Activated naive CD8-positive, alpha-beta T cell treated with anti-CD3 and anti-CD28 coated beads, Interleukin-2, amount 10 ng/mL, durations not matched to agents 7 days and 5 days (primary cell): Measurements from ENCODE around the gene SDF2. TPM values are rescaled to one million over a fixed set of nuclear protein-coding genes. Genes with fewer than 3 reads are reported as not detected.

Experiments
- ATAC-seq: fragments of 150-1000 bp; cut with Tn5 transposase; one replicate; pipeline ENCODE4 v1.10.0; 2021; ENCODE audit warnings: low read depth, moderate library complexity
- POLR2A ChIA-PET: fragments of 350-600 bp; sonication (Branson Sonifier 250); formaldehyde crosslinking; loops from one replicate; lab custom pipeline; 2021; ENCODE audit warnings: antibody characterized with exemption; lab: Charles Lee
- DNase-seq: peaks from one replicate; pipeline ENCODE4 v3.0.0; 2021
- H3K27ac Mint-ChIP-seq: one replicate; pipeline ENCODE4 v1.8.0; 2022; ENCODE audit warnings: mild to moderate bottlenecking, mixed read lengths
- H3K27me3 Mint-ChIP-seq: one replicate; pipeline ENCODE4 v1.8.0; 2022; ENCODE audit warnings: mild to moderate bottlenecking, moderate library complexity, mixed read lengths
- H3K36me3 Mint-ChIP-seq: one replicate; pipeline ENCODE4 v1.8.0; 2021; ENCODE audit warnings: mild to moderate bottlenecking, mixed read lengths
- H3K4me1 Mint-ChIP-seq: one replicate; pipeline ENCODE4 v1.8.0; 2021; ENCODE audit warnings: mixed read lengths
- H3K4me3 Mint-ChIP-seq: one replicate; pipeline ENCODE4 v1.8.0; 2022; ENCODE audit warnings: mild to moderate bottlenecking, moderate library complexity, mixed read lengths
- H3K9me3 Mint-ChIP-seq: one replicate; pipeline ENCODE4 v1.8.0; 2021; ENCODE audit warnings: mixed read lengths
- total RNA-seq, 2 experiments: library from RNA; stranded (reverse); gene quantifications; one replicate each; pipeline ENCODE4 v1.2.3, GENCODE V29; 2021

Gene SDF2
- total RNA-seq, 2 experiments from 2014 or later: 47.3 to 50.1 TPM

GRCh38 chr17:28643983-28644786, 17.5 kb downstream of the SDF2 start:
- no peaks in the 10 kb centered on the region for H3K9me3 Mint-ChIP-seq
- peak overlapping the region; percentile 97 for H3K4me3 Mint-ChIP-seq
- POLR2A ChIA-PET: interaction anchor here (0.5 to 6.6 kb wide), 16 partner anchors 10 to 373 kb away, joined by 3 to 74 read pairs (median 6); partner anchors contain the start of genes ALDOC, PHF12, PIGS and PROCA1
- H3K36me3 Mint-ChIP-seq: peaks cover 18% of the 10 kb centered on the region
- no peaks in the 10 kb centered on the region for H3K27me3 Mint-ChIP-seq
- peak; percentile 48 for DNase-seq
- peaks cover 30% of the 10 kb centered on the region for H3K4me1 Mint-ChIP-seq
- ATAC-seq: peak; percentile 1
- H3K27ac Mint-ChIP-seq: peak overlapping the region; percentile 89

GRCh38 chr17:28641579-28641978, 20.1 kb downstream of the SDF2 start:
- peaks cover 32% of the 10 kb centered on the region for H3K4me1 Mint-ChIP-seq
- H3K36me3 Mint-ChIP-seq: peaks cover 29% of the 10 kb centered on the region
- H3K9me3 Mint-ChIP-seq: no peaks in the 10 kb centered on the region
- H3K27me3 Mint-ChIP-seq: no peaks in the 10 kb centered on the region
- ATAC-seq (no peak), DNase-seq (no peak)
- H3K4me3 Mint-ChIP-seq: no peak overlapping the region
- POLR2A ChIA-PET: interaction anchor here (0.6 to 6.6 kb wide), 2 partner anchors 20 to 310 kb away, joined by 3 to 74 read pairs; partner anchors contain the start of genes PHF12, SDF2 and SUPT6H
- no peak overlapping the region for H3K27ac Mint-ChIP-seq

GRCh38 chr17:28635506-28635905, 26.2 kb downstream of the SDF2 start:
- POLR2A ChIA-PET: interaction anchor here (2.0 kb wide), 1 partner anchor 9 kb away, joined by 8 read pairs; the partner anchor contains the start of gene BLTP2
- DNase-seq: no peak
- Mint-ChIP-seq H3K4me3 (no peak overlapping the region), H3K27me3 (no peaks in the 10 kb centered on the region), H3K36me3 (peaks cover 41% of the 10 kb centered on the region), H3K27ac (no peak overlapping the region), H3K9me3 (no peaks in the 10 kb centered on the region), H3K4me1 (peaks cover 10% of the 10 kb centered on the region)
- ATAC-seq: no peak

- POLR2A ChIA-PET: interaction anchor here (0.8 to 2.0 kb wide), 3 partner anchors 10 to 75 kb away, joined by 3 to 8 read pairs (median 3); partner anchors contain the start of gene BLTP2
- Mint-ChIP-seq H3K4me3 (no peak overlapping the region), H3K36me3 (peaks cover 36% of the 10 kb centered on the region), H3K27ac (no peak overlapping the region), H3K9me3 (no peaks in the 10 kb centered on the region), H3K27me3 (no peaks in the 10 kb centered on the region), H3K4me1 (peaks cover 9% of the 10 kb centered on the region)
- no peak for ATAC-seq
- DNase-seq: no peak
Measured at GRCh38 chr17:28634206-28634865, 27.4 kb downstream of the SDF2 start.

- Mint-ChIP-seq H3K27ac (no peak overlapping the region), H3K4me3 (no peak overlapping the region), H3K9me3 (no peaks in the 10 kb centered on the region), H3K36me3 (peaks cover 26% of the 10 kb centered on the region), H3K27me3 (no peaks in the 10 kb centered on the region), H3K4me1 (no peaks in the 10 kb centered on the region)
- POLR2A ChIA-PET: no interaction called here
- no peak for ATAC-seq
- DNase-seq: no peak
Measured at GRCh38 chr17:28626818-28627217, 34.9 kb downstream of the SDF2 start.

GRCh38 chr17:28624148-28624547, 37.6 kb downstream of the SDF2 start:
- Mint-ChIP-seq H3K4me1 (no peaks in the 10 kb centered on the region), H3K36me3 (peaks cover 24% of the 10 kb centered on the region), H3K4me3 (no peak overlapping the region), H3K9me3 (no peaks in the 10 kb centered on the region), H3K27ac (no peak overlapping the region), H3K27me3 (no peaks in the 10 kb centered on the region)
- POLR2A ChIA-PET: no interaction called here
- ATAC-seq (no peak), DNase-seq (no peak)

- DNase-seq: no peak
- H3K36me3 Mint-ChIP-seq: peaks cover 25% of the 10 kb centered on the region
- no peaks in the 10 kb centered on the region for H3K27me3 Mint-ChIP-seq
- no peak overlapping the region for H3K27ac Mint-ChIP-seq
- H3K9me3 Mint-ChIP-seq: no peaks in the 10 kb centered on the region
- no peak for ATAC-seq
- H3K4me1 Mint-ChIP-seq: no peaks in the 10 kb centered on the region
- no peak overlapping the region for H3K4me3 Mint-ChIP-seq
- POLR2A ChIA-PET: no interaction called here
Measured at GRCh38 chr17:28623696-28624095, 38.0 kb downstream of the SDF2 start.

GRCh38 chr17:28622186-28622585, 39.5 kb downstream of the SDF2 start:
- Mint-ChIP-seq H3K4me3 (no peak overlapping the region), H3K36me3 (peaks cover 20% of the 10 kb centered on the region), H3K27me3 (no peaks in the 10 kb centered on the region), H3K9me3 (no peaks in the 10 kb centered on the region), H3K4me1 (no peaks in the 10 kb centered on the region), H3K27ac (no peak overlapping the region)
- POLR2A ChIA-PET: interaction anchor here (0.6 to 0.9 kb wide), 3 partner anchors 12 to 21 kb away, joined by 3 read pairs; no protein-coding TSS in a partner anchor
- ATAC-seq (no peak), DNase-seq (no peak)

- Mint-ChIP-seq H3K36me3 (peaks cover 23% of the 10 kb centered on the region), H3K27ac (no peak overlapping the region), H3K4me1 (no peaks in the 10 kb centered on the region), H3K27me3 (no peaks in the 10 kb centered on the region), H3K9me3 (no peaks in the 10 kb centered on the region), H3K4me3 (no peak overlapping the region)
- DNase-seq (no peak), ATAC-seq (no peak)
- POLR2A ChIA-PET: no interaction called here
Measured at GRCh38 chr17:28620010-28620409, 41.7 kb downstream of the SDF2 start.

GRCh38 chr17:28618464-28618863, 43.2 kb downstream of the SDF2 start:
- H3K4me3 Mint-ChIP-seq: no peak overlapping the region
- H3K27me3 Mint-ChIP-seq: no peaks in the 10 kb centered on the region
- no peaks in the 10 kb centered on the region for H3K4me1 Mint-ChIP-seq
- peaks cover 25% of the 10 kb centered on the region for H3K36me3 Mint-ChIP-seq
- H3K27ac Mint-ChIP-seq: no peak overlapping the region
- POLR2A ChIA-PET: no interaction called here
- DNase-seq (no peak), ATAC-seq (no peak)
- no peaks in the 10 kb centered on the region for H3K9me3 Mint-ChIP-seq

- peaks cover 2% of the 10 kb centered on the region for H3K4me1 Mint-ChIP-seq
- peaks cover 22% of the 10 kb centered on the region for H3K36me3 Mint-ChIP-seq
- no peak for DNase-seq
- H3K27me3 Mint-ChIP-seq: no peaks in the 10 kb centered on the region
- H3K27ac Mint-ChIP-seq: no peak overlapping the region
- no peak overlapping the region for H3K4me3 Mint-ChIP-seq
- no peaks in the 10 kb centered on the region for H3K9me3 Mint-ChIP-seq
- ATAC-seq: no peak
- POLR2A ChIA-PET: interaction anchor here (0.5 to 1.4 kb wide), 2 partner anchors 17 to 95 kb away, joined by 3 to 5 read pairs; partner anchors contain the start of gene PROCA1
Measured at GRCh38 chr17:28616281-28616680, 45.4 kb downstream of the SDF2 start.

- DNase-seq (no peak), ATAC-seq (no peak)
- Mint-ChIP-seq H3K4me1 (peaks cover 2% of the 10 kb centered on the region), H3K9me3 (no peaks in the 10 kb centered on the region), H3K36me3 (peaks cover 22% of the 10 kb centered on the region), H3K27me3 (no peaks in the 10 kb centered on the region), H3K27ac (no peak overlapping the region), H3K4me3 (no peak overlapping the region)
- POLR2A ChIA-PET: no interaction called here
Measured at GRCh38 chr17:28615260-28615940, 46.3 kb downstream of the SDF2 start.

- H3K27me3 Mint-ChIP-seq: no peaks in the 10 kb centered on the region
- POLR2A ChIA-PET: no interaction called here
- peaks cover 4% of the 10 kb centered on the region for H3K4me1 Mint-ChIP-seq
- H3K36me3 Mint-ChIP-seq: peaks cover 18% of the 10 kb centered on the region
- peak within 1 kb of the TSS; percentile 72 for H3K27ac Mint-ChIP-seq
- no peak within 1 kb of the TSS for H3K4me3 Mint-ChIP-seq
- ATAC-seq (no peak), DNase-seq (no peak)
- H3K9me3 Mint-ChIP-seq: no peaks in the 10 kb centered on the region
Measured at GRCh38 chr17:28613931-28614381, 47.8 kb downstream of the SDF2 start, which contains the start of gene RSKR. TSS of gene RSKR (minus strand) at chr17:28614185. CDS start at chr17:28614161, 24 bp downstream.
